Activated CD4-positive, alpha-beta memory T cell treated with anti-CD3 and anti-CD28 coated beads, Interleukin-2, amount 10 ng/mL, durations not matched to agents 7 days and 5 days (primary cell): ENCODE results near the gene PBX3. TPM values are rescaled to one million over a fixed set of nuclear protein-coding genes. Genes with fewer than 3 reads are reported as not detected.
A peak's percentile ranks its signal among the peaks of the same experiment; 100 is the strongest.

ENCODE experiments used
- CTCF ChIA-PET: fragments of 350-600 bp; sonication (Branson Sonifier 250); formaldehyde crosslinking; loops from one replicate; lab custom pipeline; 2021; ENCODE audit warnings: antibody characterized with exemption, inconsistent platforms; lab: Charles Lee
- POLR2A ChIA-PET: fragments of 350-600 bp; sonication (Branson Sonifier 250); formaldehyde crosslinking; loops from one replicate; lab custom pipeline; 2021; ENCODE audit warnings: antibody characterized with exemption; lab: Charles Lee
- DNase-seq: peaks from one replicate; pipeline ENCODE4 v3.0.0-alpha.2; 2020
- H3K27ac Mint-ChIP-seq: one replicate; pipeline ENCODE4 v1.8.0; 2021; ENCODE audit warnings: mild to moderate bottlenecking, mixed read lengths
- H3K27me3 Mint-ChIP-seq: one replicate; pipeline ENCODE4 v1.8.0; 2021; ENCODE audit warnings: mixed read lengths
- H3K36me3 Mint-ChIP-seq: one replicate; pipeline ENCODE4 v1.8.0; 2021; ENCODE audit warnings: low read depth, mixed read lengths
- H3K4me1 Mint-ChIP-seq: one replicate; pipeline ENCODE4 v1.8.0; 2021; ENCODE audit warnings: mixed read lengths
- H3K4me3 Mint-ChIP-seq: one replicate; pipeline ENCODE4 v1.8.0; 2021; ENCODE audit warnings: mild to moderate bottlenecking, mixed read lengths
- H3K9me3 Mint-ChIP-seq: one replicate; pipeline ENCODE4 v1.8.0; 2021; ENCODE audit warnings: mixed read lengths
- total RNA-seq, 2 experiments: library from RNA; stranded (reverse); gene quantifications; one replicate each; pipeline ENCODE4 v1.2.3, GENCODE V29; 2021

The PBX3 gene
- total RNA-seq, 2 experiments from 2014 or later = 15.9 to 16.3 TPM

DNA sequence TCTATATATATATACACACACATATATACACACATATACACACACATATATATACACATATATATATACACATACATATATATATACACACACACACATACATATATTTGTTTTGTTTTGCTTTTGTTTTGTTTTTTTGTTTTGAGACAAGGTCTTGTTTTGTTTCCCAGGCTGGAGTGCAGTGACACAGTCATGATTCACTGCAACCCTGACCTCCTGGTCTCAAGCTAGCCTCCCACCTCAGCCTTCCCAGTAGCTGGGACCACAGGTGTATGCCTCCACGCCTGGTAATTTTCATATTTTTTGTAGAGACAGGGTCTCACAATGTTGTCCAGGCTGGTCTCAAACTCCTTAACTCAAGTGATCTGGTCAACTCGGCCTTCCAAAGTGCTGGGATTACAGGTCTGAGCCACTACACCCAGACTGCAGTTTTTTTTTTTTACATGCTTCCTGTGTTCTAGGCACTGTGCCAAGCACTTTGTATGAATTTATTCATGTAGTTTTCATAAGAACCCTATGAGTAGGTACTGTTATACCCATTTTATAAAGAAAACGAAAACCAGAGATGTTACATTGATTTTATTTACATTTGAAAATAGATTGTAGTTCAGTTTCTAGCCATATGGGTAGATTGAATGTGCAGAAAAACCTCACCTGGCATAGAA is 120.7 kb downstream of the PBX3 start:
- POLR2A ChIA-PET = no interaction called here
- CTCF ChIA-PET = no interaction called here
- H3K36me3 Mint-ChIP-seq = no peaks in the 10 kb centered on the region
- DNase-seq = no peak
- H3K4me1 Mint-ChIP-seq = no peaks in the 10 kb centered on the region
- no peak overlapping the region for H3K4me3 Mint-ChIP-seq
- H3K27ac Mint-ChIP-seq = no peak overlapping the region
- no peaks in the 10 kb centered on the region for H3K27me3 Mint-ChIP-seq
- no peaks in the 10 kb centered on the region for H3K9me3 Mint-ChIP-seq

DNA sequence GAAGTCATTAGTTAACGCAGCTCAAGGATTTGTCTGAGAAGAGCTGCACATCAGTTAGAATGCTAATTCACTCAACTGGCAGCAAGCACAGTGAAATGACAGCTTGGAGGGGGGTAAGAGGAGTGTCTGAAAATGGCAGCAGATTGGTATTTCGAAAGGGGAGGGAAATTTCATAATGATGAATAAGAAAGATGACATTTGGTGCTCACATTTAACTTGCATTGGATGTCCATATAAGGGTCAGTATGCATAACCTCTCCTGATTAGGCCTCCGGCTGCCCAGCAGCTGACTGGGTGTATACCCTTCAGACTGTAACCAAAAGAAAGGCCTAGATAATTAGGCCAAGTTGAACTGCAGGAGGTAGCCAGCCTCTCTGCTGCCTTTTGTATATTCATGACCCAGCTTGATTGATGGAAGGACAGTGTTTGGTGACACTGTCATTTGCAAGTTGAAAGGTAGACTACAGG is 131.0 kb downstream of the PBX3 start:
- DNase-seq = no peak
- ChIA-PET CTCF (no interaction called here), POLR2A (no interaction called here)
- Mint-ChIP-seq H3K27me3 (no peaks in the 10 kb centered on the region), H3K36me3 (no peaks in the 10 kb centered on the region), H3K4me3 (no peak overlapping the region), H3K4me1 (no peaks in the 10 kb centered on the region), H3K9me3 (no peaks in the 10 kb centered on the region), H3K27ac (no peak overlapping the region)

DNA sequence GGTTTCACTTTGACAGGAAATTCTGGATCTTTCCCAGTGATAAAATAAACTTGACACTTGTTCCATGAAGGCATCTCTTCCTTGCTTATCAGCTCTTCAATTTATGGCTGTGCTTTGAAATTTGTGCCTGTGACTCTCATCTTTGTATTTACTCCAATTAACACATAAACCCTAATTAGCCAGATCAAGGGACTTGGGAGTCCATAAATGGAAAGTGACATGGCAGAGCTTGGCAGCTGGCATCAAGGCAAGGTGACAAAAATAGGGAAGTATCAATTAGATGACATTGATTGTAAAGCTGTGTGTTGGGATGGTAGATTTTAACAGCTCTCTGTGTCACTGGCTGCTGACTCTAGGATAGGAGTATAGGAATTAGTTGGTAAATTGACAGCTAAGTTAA is 133.9 kb downstream of the PBX3 start:
- CTCF ChIA-PET = no interaction called here

DNA sequence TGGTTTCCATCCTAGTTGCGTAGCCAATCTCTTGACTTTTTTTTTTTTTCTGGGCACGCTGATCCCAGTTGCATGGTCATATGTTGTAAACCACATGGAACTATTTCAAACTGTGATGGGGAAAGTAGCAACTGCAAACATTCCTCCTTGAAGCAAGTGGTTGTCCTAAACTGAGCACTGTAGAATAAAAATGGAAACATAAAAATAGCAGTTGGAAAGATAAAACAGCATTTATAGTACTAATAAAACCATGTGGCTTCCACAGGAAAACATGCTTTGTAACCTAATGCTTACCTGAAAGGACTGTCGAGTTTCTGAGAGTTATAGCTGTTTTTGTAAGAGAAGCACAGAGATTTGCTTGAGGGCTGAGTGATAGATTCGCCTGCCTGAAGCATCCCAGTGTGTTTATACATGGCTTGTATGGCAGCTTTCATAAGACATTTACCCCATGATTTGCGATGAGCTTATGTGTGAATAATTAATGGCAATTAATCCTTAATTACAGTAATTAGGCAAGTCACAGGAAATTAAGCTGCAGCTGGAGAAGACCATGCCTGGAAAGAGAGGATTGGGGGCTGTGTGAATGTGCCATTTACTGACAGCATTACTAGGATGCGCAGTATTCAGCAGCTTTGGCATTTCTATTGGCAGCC is 136.5 kb downstream of the PBX3 start:
- peaks cover 14% of the 10 kb centered on the region for H3K27me3 Mint-ChIP-seq
- no peaks in the 10 kb centered on the region for H3K9me3 Mint-ChIP-seq
- ChIA-PET POLR2A (no interaction called here), CTCF (no interaction called here)
- H3K4me1 Mint-ChIP-seq = no peaks in the 10 kb centered on the region
- no peak for DNase-seq
- no peaks in the 10 kb centered on the region for H3K36me3 Mint-ChIP-seq
- no peak overlapping the region for H3K4me3 Mint-ChIP-seq
- no peak overlapping the region for H3K27ac Mint-ChIP-seq

More for the DNA sequence above, 133.9 kb downstream of the PBX3 start:
- POLR2A ChIA-PET = no interaction called here
- H3K36me3 Mint-ChIP-seq = no peaks in the 10 kb centered on the region
- no peaks in the 10 kb centered on the region for H3K27me3 Mint-ChIP-seq
- H3K4me1 Mint-ChIP-seq = no peaks in the 10 kb centered on the region
- H3K9me3 Mint-ChIP-seq = no peaks in the 10 kb centered on the region
- no peak for DNase-seq
- H3K27ac Mint-ChIP-seq = no peak overlapping the region
- no peak overlapping the region for H3K4me3 Mint-ChIP-seq

DNA sequence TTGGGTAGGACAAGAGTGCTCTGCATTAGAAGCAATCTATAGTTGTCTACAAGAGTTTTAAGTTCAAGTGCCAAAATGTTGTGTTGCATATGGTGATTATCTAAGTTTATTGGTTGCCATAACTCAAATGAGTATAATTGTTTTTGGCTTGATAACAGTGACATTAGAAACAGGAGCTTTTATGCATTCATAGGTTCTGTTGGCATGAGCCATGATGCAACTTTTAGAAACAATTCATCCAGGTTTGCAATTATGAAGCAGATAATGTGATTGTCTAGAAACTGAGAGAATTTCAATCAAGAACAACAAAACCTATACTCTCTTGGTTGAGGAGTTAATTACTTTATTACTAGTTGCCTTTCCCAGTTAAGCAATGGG is 137.0 kb downstream of the PBX3 start:
- CTCF ChIA-PET = no interaction called here
- DNase-seq = no peak
- Mint-ChIP-seq H3K36me3 (no peaks in the 10 kb centered on the region), H3K27ac (no peak overlapping the region), H3K27me3 (peaks cover 19% of the 10 kb centered on the region), H3K9me3 (no peaks in the 10 kb centered on the region), H3K4me1 (peaks cover 4% of the 10 kb centered on the region), H3K4me3 (no peak overlapping the region)
- POLR2A ChIA-PET = no interaction called here

DNA sequence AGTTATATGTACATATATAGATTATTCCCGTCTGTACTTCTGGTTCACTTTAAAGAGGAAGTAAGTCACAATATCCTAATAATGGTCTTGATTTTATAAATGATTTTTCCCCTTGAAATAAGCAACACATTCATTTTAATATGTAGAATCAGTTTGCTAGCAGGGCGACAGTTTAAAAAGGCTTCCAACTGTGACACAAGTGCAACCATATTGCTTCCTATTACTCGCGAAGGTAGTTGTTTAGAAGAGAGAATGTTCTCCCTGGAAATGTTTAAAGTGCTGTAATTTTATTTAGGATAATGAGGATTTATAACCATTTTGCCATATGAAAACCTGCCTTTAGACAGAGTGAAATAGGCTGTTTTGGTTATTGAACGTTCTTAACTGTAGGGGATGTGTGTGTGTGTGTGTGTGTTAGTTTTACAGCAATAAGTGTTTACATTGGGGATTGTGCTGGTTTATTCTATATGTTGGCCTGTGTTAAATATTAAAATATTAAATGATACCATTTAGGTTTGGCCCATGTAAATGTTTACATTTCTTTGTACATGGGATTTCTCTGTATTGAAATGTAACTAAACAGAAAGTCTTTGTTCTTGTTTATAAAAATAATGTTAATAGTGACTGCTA is 138.3 kb downstream of the PBX3 start:
- Mint-ChIP-seq H3K36me3 (no peaks in the 10 kb centered on the region), H3K4me3 (no peak overlapping the region), H3K27me3 (peaks cover 29% of the 10 kb centered on the region), H3K27ac (no peak overlapping the region), H3K9me3 (no peaks in the 10 kb centered on the region), H3K4me1 (peaks cover 9% of the 10 kb centered on the region)
- CTCF ChIA-PET = interaction anchor here (0.6 kb wide), 1 partner anchor 429 kb away, joined by 3 read pairs; no protein-coding TSS in a partner anchor
- POLR2A ChIA-PET = interaction anchor here (0.5 kb wide), 1 partner anchor 220 kb away, joined by 3 read pairs; no protein-coding TSS in a partner anchor
- DNase-seq = no peak

DNA sequence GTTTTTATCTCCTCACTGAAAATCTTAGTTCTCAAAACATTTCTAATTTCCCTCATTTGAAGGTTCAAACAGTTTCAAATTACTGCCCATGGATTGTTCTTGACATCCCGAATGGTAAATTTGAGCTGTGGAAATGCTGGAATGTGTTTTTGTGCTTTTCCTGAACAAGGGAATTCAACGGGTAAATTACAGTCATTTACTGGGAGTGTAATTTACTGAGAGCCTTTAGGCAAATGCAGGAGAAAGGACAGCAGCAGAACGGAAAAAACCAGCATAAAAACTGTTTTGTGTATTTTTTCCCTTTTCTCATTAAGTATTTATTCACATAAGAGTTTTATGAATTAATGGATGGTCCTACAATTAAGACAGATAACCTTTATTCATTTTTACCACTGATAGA is 139.2 kb downstream of the PBX3 start:
- POLR2A ChIA-PET = no interaction called here
- no peaks in the 10 kb centered on the region for H3K9me3 Mint-ChIP-seq

DNA sequence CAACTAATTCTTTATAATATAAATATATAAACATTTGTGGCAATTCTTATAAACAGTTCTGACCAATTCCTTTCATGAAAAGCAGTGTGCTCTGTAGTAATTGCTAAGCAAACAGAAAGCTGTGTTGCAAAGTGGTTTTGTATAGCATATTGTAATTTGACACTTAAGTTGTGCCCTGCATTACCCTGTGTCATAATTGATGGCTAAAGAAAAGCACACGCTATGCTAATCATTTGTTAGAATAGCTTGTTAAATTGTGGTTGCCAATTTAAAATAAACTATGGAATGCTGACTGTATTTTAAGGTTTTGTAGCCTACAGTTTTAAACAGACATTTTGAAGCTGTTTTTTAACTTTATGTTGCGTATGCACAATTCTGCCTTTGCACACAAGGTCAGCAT is 140.0 kb downstream of the PBX3 start:
- Mint-ChIP-seq H3K36me3 (no peaks in the 10 kb centered on the region), H3K9me3 (no peaks in the 10 kb centered on the region), H3K4me1 (peaks cover 9% of the 10 kb centered on the region), H3K27me3 (peaks cover 32% of the 10 kb centered on the region), H3K27ac (no peak overlapping the region), H3K4me3 (no peak overlapping the region)
- ChIA-PET POLR2A (interaction anchor here (0.7 kb wide), 1 partner anchor 142 kb away, joined by 3 read pairs; no protein-coding TSS in a partner anchor), CTCF (no interaction called here)
- DNase-seq = no peak

More for the DNA sequence above, 139.2 kb downstream of the PBX3 start:
- Mint-ChIP-seq H3K4me1 (peaks cover 9% of the 10 kb centered on the region), H3K36me3 (no peaks in the 10 kb centered on the region), H3K4me3 (no peak overlapping the region), H3K27me3 (peaks cover 32% of the 10 kb centered on the region), H3K27ac (no peak overlapping the region)
- CTCF ChIA-PET = no interaction called here
- DNase-seq = no peak

DNA sequence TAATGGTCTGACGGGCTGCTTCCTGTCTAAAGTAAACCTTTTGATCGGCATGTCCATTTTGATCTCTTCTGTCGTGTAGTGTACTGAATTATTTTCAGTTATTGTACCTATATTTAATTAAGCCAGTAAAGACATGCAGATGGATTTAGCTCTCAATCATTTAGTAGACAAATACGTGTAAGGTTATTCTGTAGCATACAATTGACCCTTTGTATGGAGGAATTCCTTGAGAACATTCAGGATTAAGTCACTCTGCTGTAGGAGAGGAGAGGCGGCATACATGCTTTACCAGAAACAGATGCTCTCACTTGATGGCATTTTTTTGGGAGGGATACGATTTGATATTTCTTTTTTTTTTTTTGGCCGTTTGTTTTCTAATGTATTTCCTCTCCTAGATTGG is 141.0 kb downstream of the PBX3 start:
- Mint-ChIP-seq H3K27me3 (peaks cover 32% of the 10 kb centered on the region), H3K4me3 (no peak overlapping the region)

DNA sequence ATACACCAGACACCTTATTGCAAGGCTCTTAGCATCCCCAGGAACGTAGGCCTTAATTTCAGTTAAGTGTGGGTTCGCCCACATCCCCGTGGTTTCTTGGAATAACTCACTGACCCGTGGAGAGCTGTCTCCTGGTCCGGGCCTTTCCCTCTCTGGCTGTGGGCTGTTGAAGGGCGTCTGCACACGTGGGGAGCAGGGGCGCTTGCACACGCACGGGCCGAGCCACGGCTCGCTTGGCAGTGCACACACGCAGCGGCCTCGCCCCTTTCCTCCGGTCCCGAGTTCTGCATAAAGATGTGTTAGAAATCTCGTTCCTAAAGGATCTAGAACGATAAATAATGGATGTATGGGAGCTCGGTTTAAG is 141.9 kb downstream of the PBX3 start:
- H3K4me1 Mint-ChIP-seq = peaks cover 9% of the 10 kb centered on the region
- no peaks in the 10 kb centered on the region for H3K36me3 Mint-ChIP-seq
- H3K27me3 Mint-ChIP-seq = peaks cover 32% of the 10 kb centered on the region
- H3K27ac Mint-ChIP-seq = no peak overlapping the region
- no peak overlapping the region for H3K4me3 Mint-ChIP-seq
- ChIA-PET CTCF (no interaction called here), POLR2A (no interaction called here)
- DNase-seq = no peak
- no peaks in the 10 kb centered on the region for H3K9me3 Mint-ChIP-seq

More for the DNA sequence above, 141.0 kb downstream of the PBX3 start:
- H3K36me3 Mint-ChIP-seq = no peaks in the 10 kb centered on the region
- no peaks in the 10 kb centered on the region for H3K9me3 Mint-ChIP-seq
- no peak overlapping the region for H3K27ac Mint-ChIP-seq
- peaks cover 9% of the 10 kb centered on the region for H3K4me1 Mint-ChIP-seq
- POLR2A ChIA-PET = interaction anchor here (0.7 kb wide), 1 partner anchor 143 kb away, joined by 3 read pairs; no protein-coding TSS in a partner anchor
- CTCF ChIA-PET = no interaction called here
- DNase-seq = no peak

DNA sequence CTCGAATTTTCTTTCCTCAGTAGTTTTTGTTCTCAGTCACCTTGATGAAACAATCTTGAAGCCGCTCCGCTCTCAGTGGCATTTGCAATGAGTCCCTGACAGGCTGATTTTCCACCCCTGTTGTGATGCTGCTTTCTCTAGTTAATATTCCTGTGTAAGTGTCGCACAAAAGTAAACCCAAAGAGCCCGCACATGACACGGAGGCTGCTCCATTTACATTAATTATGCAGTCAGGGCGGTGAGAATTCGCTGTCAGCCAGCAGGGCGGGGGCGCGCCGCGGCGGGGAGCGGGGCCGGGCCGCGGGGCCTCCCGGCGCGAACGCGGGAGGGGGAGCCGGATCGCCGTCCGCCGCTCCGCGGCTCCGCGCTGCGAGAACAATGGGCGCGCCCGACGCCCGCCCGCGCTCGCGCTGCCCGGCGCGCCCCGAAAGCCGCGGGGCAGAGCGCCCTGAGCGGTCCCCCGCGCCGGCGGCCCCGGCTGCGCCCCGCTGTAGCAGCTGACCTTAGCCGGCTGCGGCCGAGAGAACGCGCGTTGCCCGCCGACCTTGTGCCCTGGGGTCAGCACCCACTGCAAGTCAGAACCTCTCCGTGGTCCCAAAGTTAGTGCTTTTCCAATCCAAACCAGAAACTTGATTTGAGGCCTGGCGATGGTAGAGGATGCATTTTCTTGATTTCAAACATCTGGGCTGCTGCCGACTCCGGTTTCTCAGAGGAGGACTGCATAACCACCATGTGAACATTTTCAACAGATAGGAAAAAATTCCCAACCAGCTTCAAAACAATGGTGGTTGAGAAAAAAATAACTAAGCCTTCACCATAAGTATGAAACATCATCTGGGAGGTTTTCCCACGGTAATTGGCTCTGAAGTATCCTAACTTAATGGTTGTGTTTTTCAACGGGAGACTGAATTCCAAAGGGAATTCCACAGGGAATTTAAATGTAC is 142.6 kb downstream of the PBX3 start:
- Mint-ChIP-seq H3K36me3 (no peaks in the 10 kb centered on the region), H3K4me1 (peaks cover 9% of the 10 kb centered on the region), H3K27me3 (peaks cover 32% of the 10 kb centered on the region), H3K4me3 (peak overlapping the region; percentile 41), H3K9me3 (no peaks in the 10 kb centered on the region), H3K27ac (no peak overlapping the region)
- DNase-seq = peak; percentile 17
- ChIA-PET CTCF (no interaction called here), POLR2A (no interaction called here)

DNA sequence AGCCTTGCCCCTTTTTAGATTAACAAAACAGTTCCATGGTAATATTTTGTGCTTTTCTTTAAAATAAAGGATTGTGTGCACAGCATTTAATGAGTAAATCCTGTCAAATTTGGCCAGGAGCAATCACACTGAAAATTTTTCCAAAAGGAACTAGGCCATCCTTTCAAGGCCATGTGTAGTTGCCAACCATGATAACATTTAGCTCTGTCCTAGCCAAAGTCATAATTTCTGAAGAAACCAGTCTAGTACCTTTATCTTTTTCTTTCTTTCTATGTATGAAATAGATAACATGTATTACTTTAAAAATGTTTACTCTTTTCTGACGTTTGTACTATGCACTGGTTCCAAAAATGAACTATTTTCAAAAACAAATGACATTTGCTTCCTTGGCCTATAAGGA is 143.7 kb downstream of the PBX3 start:
- no peak for DNase-seq
- Mint-ChIP-seq H3K4me3 (no peak overlapping the region), H3K36me3 (no peaks in the 10 kb centered on the region), H3K4me1 (peaks cover 9% of the 10 kb centered on the region), H3K9me3 (no peaks in the 10 kb centered on the region), H3K27me3 (peaks cover 32% of the 10 kb centered on the region), H3K27ac (no peak overlapping the region)
- ChIA-PET CTCF (no interaction called here), POLR2A (no interaction called here)
